GM23338 (cell line): ENCODE measurements around the gene TRIM44. TPM values are rescaled to one million over a fixed set of nuclear protein-coding genes. Genes with fewer than 3 reads are reported as not detected.

Source experiments
- ATAC-seq: fragments of 200-7000 bp; cut with Tn5 transposase; 3 replicates; pipeline ENCODE4 v1.9.1; 2020
- DNase-seq: peaks from one replicate; pipeline ENCODE4 v3.0.0-alpha.2; 2015; ENCODE audit warnings: low spot score
- H2AFZ ChIP-seq: fragments of 200-600 bp; sonication (generic); 2 replicates; pipeline ENCODE4 v1.8.0; 2016; ENCODE audit warnings: antibody characterized with exemption, mild to moderate bottlenecking, moderate library complexity
- H3F3A ChIP-seq: fragments of 200-600 bp; sonication (generic); replicated peaks from 2 replicates; pipeline ENCODE4 v1.8.0; 2017; ENCODE audit warnings: antibody characterized with exemption, mixed run types, low read depth
- H3K27ac ChIP-seq: fragments of 200-600 bp; sonication (generic); 2 replicates; pipeline ENCODE4 v1.6.1; 2016; ENCODE audit warnings: low read depth
- H3K27me3 ChIP-seq: fragments of 200-600 bp; sonication (generic); 2 replicates; pipeline ENCODE4 v1.8.0; 2016; ENCODE audit warnings: mild to moderate bottlenecking, mixed run types, moderate library complexity; ENCODE audit not compliant: insufficient read depth
- H3K36me3 ChIP-seq: fragments of 200-600 bp; sonication (generic); 2 replicates; pipeline ENCODE4 v1.8.0; 2016; ENCODE audit warnings: mild to moderate bottlenecking; ENCODE audit not compliant: insufficient read depth
- H3K4me1 ChIP-seq: fragments of 200-600 bp; sonication (generic); 2 replicates; pipeline ENCODE4 v1.8.0; 2016; ENCODE audit warnings: mild to moderate bottlenecking, moderate library complexity; ENCODE audit not compliant: insufficient read depth
- H3K4me2 ChIP-seq: fragments of 200-600 bp; sonication (generic); 2 replicates; pipeline ENCODE4 v1.7.1; 2017; ENCODE audit warnings: mixed run types
- H3K4me3 ChIP-seq: fragments of 200-600 bp; sonication (generic); 2 replicates; pipeline ENCODE4 v1.6.1; 2016; ENCODE audit warnings: mixed run types
- H3K79me2 ChIP-seq: fragments of 200-600 bp; sonication (generic); replicated peaks from 2 replicates; pipeline ENCODE4 v1.8.0; 2017; ENCODE audit warnings: mild to moderate bottlenecking; ENCODE audit not compliant: insufficient read depth
- H3K9me2 ChIP-seq: fragments of 200-600 bp; sonication (generic); 2 replicates; pipeline ENCODE4 v1.8.0; 2017; ENCODE audit not compliant: insufficient read depth
- H4K20me1 ChIP-seq: fragments of 200-600 bp; sonication (generic); replicated peaks from 2 replicates; pipeline ENCODE4 v1.8.0; 2017; ENCODE audit warnings: mild to moderate bottlenecking; ENCODE audit not compliant: insufficient read depth
- H3K27ac Mint-ChIP-seq: 2 replicates; pipeline ENCODE4 v1.8.0; 2020; ENCODE audit warnings: inconsistent platforms, mild to moderate bottlenecking, moderate library complexity, mixed read lengths
- H3K27me3 Mint-ChIP-seq: 3 replicates; pipeline ENCODE4 v1.8.0; 2022; ENCODE audit warnings: low read depth, mild to moderate bottlenecking, moderate library complexity, mixed read lengths, inconsistent platforms; ENCODE audit not compliant: insufficient read depth, poor library complexity
- H3K36me3 Mint-ChIP-seq: 3 replicates; pipeline ENCODE4 v1.8.0; 2021; ENCODE audit warnings: low read depth, mild to moderate bottlenecking, inconsistent platforms, moderate library complexity, mixed read lengths
- H3K4me1 Mint-ChIP-seq: 3 replicates; pipeline ENCODE4 v1.8.0; 2020; ENCODE audit warnings: mild to moderate bottlenecking, inconsistent platforms, mixed read lengths
- H3K4me3 Mint-ChIP-seq: 3 replicates; pipeline ENCODE4 v1.8.0; 2021; ENCODE audit warnings: moderate library complexity, mild to moderate bottlenecking, inconsistent platforms, mixed read lengths
- H3K9me3 Mint-ChIP-seq: 3 replicates; pipeline ENCODE4 v1.8.0; 2020; ENCODE audit warnings: moderate library complexity, mild to moderate bottlenecking, inconsistent platforms, mixed read lengths
- CREB1 ChIP-seq: fragments of 250-450 bp; sonication (Bioruptor Pico); IDR thresholded peaks from 2 replicates; pipeline ENCODE4 v1.5.0; 2020; ENCODE audit warnings: low read depth, mild to moderate bottlenecking, moderate library complexity
- CTCF ChIP-seq, 2 experiments: fragments of 200-600 bp in 1 of 2; sonication (generic) in 1 of 2; conservative IDR thresholded peaks; 2 replicates each; pipeline versions ENCODE4 v1.5.1 to v1.6.1; 2016 to 2017; ENCODE audit warnings: antibody characterized with exemption in 2 of 2, low read depth in 2 of 2, mild to moderate bottlenecking in 2 of 2, moderate library complexity in 1 of 2
- ETS1 ChIP-seq: IDR thresholded peaks from 2 replicates; pipeline ENCODE4 v1.6.1; 2016; ENCODE audit warnings: antibody characterized with exemption
- EZH2 ChIP-seq: fragments of 200-600 bp; sonication (generic); IDR thresholded peaks from one replicate; pipeline ENCODE4 v1.8.0; 2017; ENCODE audit warnings: antibody characterized with exemption, mild to moderate bottlenecking, low read depth; ENCODE audit not compliant: unreplicated experiment
- EZH2phosphoT487 ChIP-seq: fragments of 200-600 bp; sonication (generic); IDR thresholded peaks from one replicate; pipeline ENCODE4 v1.8.1; 2018; ENCODE audit warnings: antibody characterized with exemption; ENCODE audit not compliant: unreplicated experiment
- JUNB ChIP-seq: IDR thresholded peaks from one replicate; pipeline ENCODE4 v1.6.1; 2016; ENCODE audit warnings: antibody characterized with exemption; ENCODE audit not compliant: unreplicated experiment
- NANOG ChIP-seq: IDR thresholded peaks from 2 replicates; pipeline ENCODE4 v1.6.1; 2016; ENCODE audit warnings: antibody characterized with exemption, borderline replicate concordance
- POLR2AphosphoS5 ChIP-seq: IDR thresholded peaks from 2 replicates; pipeline ENCODE4 v1.6.1; 2016; ENCODE audit warnings: antibody characterized with exemption, low read depth
- REST ChIP-seq: IDR thresholded peaks from one replicate; pipeline ENCODE4 v1.6.1; 2018; ENCODE audit warnings: antibody characterized with exemption; ENCODE audit not compliant: unreplicated experiment
- STAT1 ChIP-seq: IDR thresholded peaks from one replicate; pipeline ENCODE4 v1.6.1; 2016; ENCODE audit warnings: antibody characterized with exemption; ENCODE audit not compliant: unreplicated experiment
- ZNF114 ChIP-seq: fragments of 250-450 bp; sonication (Bioruptor Pico); IDR thresholded peaks from 2 replicates; pipeline ENCODE4 v1.5.0; 2020; ENCODE audit warnings: mild to moderate bottlenecking, moderate library complexity
- ZNF331 ChIP-seq: fragments of 250-450 bp; sonication (Bioruptor Pico); IDR thresholded peaks from 2 replicates; pipeline ENCODE4 v1.5.0; 2020; ENCODE audit warnings: low read depth, mild to moderate bottlenecking, moderate library complexity
- polyA plus RNA-seq: library from polyadenylated mRNA; unstranded; fragments of >200 nt; fragmentation: Nextera tagmentation; extraction: Ambion mirVana; gene quantifications from 2 replicates; pipeline ENCODE4 v1.2.1, GENCODE V29; 2016
- total RNA-seq: library from RNA; depleted of rRNA; stranded (reverse); fragments of >200 nt; shearing (Covaris generic); gene quantifications from 2 replicates; pipeline ENCODE4 v1.2.3, GENCODE V29; 2014

The TRIM44 gene
- total and polyA plus RNA-seq, 2 experiments from 2014 or later: 10.3 to 10.4 TPM

GRCh38 chr11:35672608-35673007 lies 10.0 kb downstream of the TRIM44 start:
- Mint-ChIP-seq H3K4me3 (no peak overlapping the region), H3K27me3 (no peaks in the 10 kb centered on the region), H3K27ac (no peak overlapping the region), H3K36me3 (peaks cover 11% of the 10 kb centered on the region; the same call in 1 of the 3 replicates), H3K9me3 (no peaks in the 10 kb centered on the region; the same call in 2 of the 3 replicates), H3K4me1 (peaks cover 5% of the 10 kb centered on the region; the same call in 2 of the 3 replicates)
- ATAC-seq: no peak
- no peaks in the 10 kb centered on the region for H3K36me3 ChIP-seq
- no peaks in the 10 kb centered on the region for H3K27me3 ChIP-seq
- TF ChIP-seq POLR2AphosphoS5 (no peak), ZNF114 (CRISPR knock-in tag) (no peak), STAT1 (no peak), CTCF (conservative IDR thresholded peaks at IDR 0.05; ENCODE audit: low read depth in 2 of 2) (no peak)
- no peaks in the 10 kb centered on the region for H3F3A ChIP-seq
- peaks cover 7% of the 10 kb centered on the region; the same call in 1 of the 2 replicates for H4K20me1 ChIP-seq
- H3K4me2 ChIP-seq: no peak overlapping the region
- peaks cover 96% of the 10 kb centered on the region for H3K79me2 ChIP-seq
- no peak for DNase-seq
- H2AFZ ChIP-seq: no peak overlapping the region
- no peak overlapping the region for H3K27ac ChIP-seq
- no peaks in the 10 kb centered on the region for H3K9me2 ChIP-seq
- no peak overlapping the region for H3K4me3 ChIP-seq
- no peaks in the 10 kb centered on the region for H3K4me1 ChIP-seq

DNA sequence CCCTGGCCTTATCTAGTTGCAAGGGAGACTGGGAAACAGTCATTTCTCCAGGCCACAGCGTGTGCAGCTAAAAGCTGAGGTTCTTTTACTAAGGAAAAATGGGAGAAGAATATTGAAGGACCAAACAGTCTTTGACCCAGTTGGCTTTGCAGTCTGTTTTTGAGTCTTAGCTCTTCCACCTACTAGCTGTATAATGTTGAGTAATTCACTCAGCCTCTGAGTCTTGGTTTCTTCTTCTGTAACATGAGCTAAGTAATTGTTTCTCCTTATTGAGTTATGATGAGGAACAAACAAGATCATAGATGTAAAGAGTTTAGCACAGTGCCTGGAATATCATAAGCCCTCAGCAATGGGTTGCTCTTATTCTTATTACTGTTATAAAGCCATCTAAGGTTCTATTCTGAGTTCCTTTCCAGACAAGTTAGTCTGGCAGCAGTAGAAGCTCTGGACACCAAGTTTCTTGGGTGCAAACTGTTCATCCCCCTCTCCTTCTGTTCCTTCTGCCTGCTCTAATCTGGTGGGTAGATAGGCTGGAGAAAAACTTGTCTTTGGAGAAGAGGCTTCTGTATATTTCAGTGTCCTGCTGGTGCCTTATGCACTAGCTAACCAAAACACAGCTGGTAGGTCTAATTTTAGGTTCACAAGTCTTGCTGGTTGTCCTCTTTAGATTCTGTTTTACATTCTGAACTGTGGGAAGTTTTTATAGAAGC lies 13.5 kb downstream of the TRIM44 start:
- H3K4me2 ChIP-seq: no peak overlapping the region
- peaks cover 86% of the 10 kb centered on the region for H3K79me2 ChIP-seq
- H4K20me1 ChIP-seq: 0 out of 2 replicates have a peak, but pooled peaks cover 7% of the 10 kb centered on the region
- H3K27me3 Mint-ChIP-seq: no peaks in the 10 kb centered on the region
- no peak overlapping the region for H2AFZ ChIP-seq
- TF ChIP-seq REST: no peak
- no peak for TF ChIP-seq ZNF114 (CRISPR knock-in tag)
- TF ChIP-seq ETS1: no peak
- TF ChIP-seq STAT1: no peak
- no peak for TF ChIP-seq EZH2phosphoT487
- TF ChIP-seq EZH2: no peak
- TF ChIP-seq CREB1 (CRISPR knock-in tag): no peak
- TF ChIP-seq POLR2AphosphoS5: no peak
- TF ChIP-seq CTCF (conservative IDR thresholded peaks at IDR 0.05; ENCODE audit: low read depth in 2 of 2): no peak
- TF ChIP-seq JUNB: no peak
- TF ChIP-seq NANOG: no peak
- no peak for TF ChIP-seq ZNF331
- no peaks in the 10 kb centered on the region for H3K4me1 ChIP-seq
- DNase-seq: no peak
- no peaks in the 10 kb centered on the region for H3K9me3 Mint-ChIP-seq
- H3K36me3 Mint-ChIP-seq: no peaks in the 10 kb centered on the region
- H3K36me3 ChIP-seq: no peaks in the 10 kb centered on the region
- no peaks in the 10 kb centered on the region for H3K27me3 ChIP-seq
- H3K27ac ChIP-seq: no peak overlapping the region
- no peaks in the 10 kb centered on the region for H3F3A ChIP-seq
- peaks cover 5% of the 10 kb centered on the region; the same call in 2 of the 3 replicates for H3K4me1 Mint-ChIP-seq
- no peak overlapping the region for H3K27ac Mint-ChIP-seq
- H3K9me2 ChIP-seq: no peaks in the 10 kb centered on the region
- no peak overlapping the region for H3K4me3 Mint-ChIP-seq
- no peak overlapping the region for H3K4me3 ChIP-seq
- ATAC-seq: no peak
